Panc1 (cell line): ENCODE data around the gene FSTL1.

ENCODE experiments used
- CTCF ChIP-seq: fragments of 450-650 bp; IDR thresholded peaks from 2 replicates; pipeline ENCODE4 v1.5.1; 2017; ENCODE audit warnings: mild to moderate bottlenecking
- POLR2AphosphoS5 ChIP-seq: IDR thresholded peaks from 2 replicates; pipeline ENCODE4 v1.6.1; 2012; ENCODE audit warnings: mild to moderate bottlenecking, low read depth, low read length, moderate library complexity
- REST ChIP-seq, 2 experiments: IDR thresholded peaks; 2 replicates each; pipeline ENCODE4 v1.6.1; 2011 to 2012; ENCODE audit warnings: low read depth in 2 of 2, control low read depth in 1 of 2, low read length in 1 of 2, mild to moderate bottlenecking in 1 of 2, moderate library complexity in 1 of 2; ENCODE audit not compliant: insufficient read depth in 1 of 2
- TCF7L2 ChIP-seq: IDR thresholded peaks from 2 replicates; pipeline ENCODE4 v1.6.1; 2011; ENCODE audit warnings: mild to moderate bottlenecking, low read depth, low read length, inconsistent platforms

DNA sequence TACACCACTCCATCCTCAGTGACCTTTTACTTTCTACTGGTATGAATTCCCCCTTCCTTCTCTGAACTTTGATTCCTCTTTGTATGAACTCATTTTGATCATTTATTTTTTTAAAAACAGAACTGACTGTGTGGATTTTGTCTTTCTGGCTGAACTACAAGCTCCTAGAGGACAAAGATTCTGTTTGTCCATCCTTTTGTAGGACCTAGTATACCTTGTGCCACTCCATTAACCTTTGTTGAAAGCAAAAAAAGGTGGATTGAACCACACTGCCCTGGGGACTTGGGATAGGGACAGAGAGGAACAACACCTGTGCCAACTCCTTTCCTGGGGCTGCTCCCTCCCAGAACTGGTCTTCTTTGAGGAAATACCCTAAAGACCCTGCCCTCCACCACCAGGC is 23.6 kb downstream of the FSTL1 start:
- no peak for TF ChIP-seq CTCF
- TF ChIP-seq TCF7L2 = no peak
- no peak for TF ChIP-seq REST (IDR thresholded peaks at IDR 0.05; ENCODE audit: insufficient read depth in 1 of 2, low read depth in 2 of 2, low read length in 1 of 2)
- TF ChIP-seq POLR2AphosphoS5 = no peak
